ENCODE measurements around the gene KMT2E.

GRCh38 chr7:104983076-104983577 lies 30.9 kb upstream of the KMT2E start:
- TF ChIP-seq MAX (CRISPR knock-in tag; IDR thresholded peaks at IDR 0.05): no peak
- no peak for TF ChIP-seq CTCF (IDR thresholded peaks at IDR 0.05)
- TF ChIP-seq ZNF219 (CRISPR knock-in tag; IDR thresholded peaks at IDR 0.05; ENCODE audit: borderline replicate concordance): no peak
- TF ChIP-seq ATF2 (CRISPR knock-in tag; IDR thresholded peaks at IDR 0.05; ENCODE audit: borderline replicate concordance, low read depth): no peak
- TF ChIP-seq PRDM15 (CRISPR knock-in tag; IDR thresholded peaks at IDR 0.05): no peak
